Rectal smooth muscle tissue (tissue), 1 donor: Measurements from ENCODE around the gene WDR36.

Experiments
- H3K27ac ChIP-seq: one replicate; pipeline ENCODE4 v1.7.0; 2013; ENCODE audit warnings: low read depth, low read length, inconsistent platforms
- H3K27me3 ChIP-seq: one replicate; pipeline ENCODE4 v1.7.0; 2013; ENCODE audit warnings: low read length; ENCODE audit not compliant: control insufficient read depth, insufficient read depth
- H3K36me3 ChIP-seq: one replicate; pipeline ENCODE4 v1.7.0; 2013; ENCODE audit warnings: low read length; ENCODE audit not compliant: control insufficient read depth, insufficient read depth
- H3K4me1 ChIP-seq: one replicate; pipeline ENCODE4 v1.7.0; 2013; ENCODE audit warnings: low read length; ENCODE audit not compliant: control insufficient read depth, insufficient read depth
- H3K4me3 ChIP-seq: one replicate; pipeline ENCODE4 v1.7.0; 2013; ENCODE audit warnings: low read length
- H3K9ac ChIP-seq: one replicate; pipeline ENCODE4 v1.7.0; 2013; ENCODE audit warnings: low read length

The WDR36 gene

GRCh38 chr5:111172504-111172903 is 80.4 kb downstream of the WDR36 start:
- Histone ChIP-seq H3K36me3 (no peaks in the 10 kb centered on the region), H3K4me1 (no peaks in the 10 kb centered on the region), H3K9ac (no peak overlapping the region), H3K27me3 (no peaks in the 10 kb centered on the region), H3K27ac (no peak overlapping the region), H3K4me3 (no peak overlapping the region)

GRCh38 chr5:111173476-111173875 is 81.3 kb downstream of the WDR36 start:
- no peak overlapping the region for H3K4me3 ChIP-seq
- no peaks in the 10 kb centered on the region for H3K27me3 ChIP-seq
- H3K9ac ChIP-seq = no peak overlapping the region
- H3K36me3 ChIP-seq = no peaks in the 10 kb centered on the region
- H3K4me1 ChIP-seq = no peaks in the 10 kb centered on the region
- no peak overlapping the region for H3K27ac ChIP-seq
